Stimulated activated CD8-positive, alpha-beta memory T cell treated with anti-CD3 and anti-CD28 coated beads, Interleukin-7, amount 100 ng/mL, for 1 hour (primary cell): Measurements from ENCODE around the gene SLC9B1.

Experiments used
- DNase-seq, 2 donors: peaks; one replicate each; pipeline ENCODE4 v3.0.0-alpha.2; 2020; ENCODE audit warnings: low read depth in 2 of 2

The SLC9B1 gene

GRCh38 chr4:103019308-103020124, at the start of gene SLC9B1:
Gene SLC9B1 (minus strand): TSS chr4:103019705. CDS start chr4:102991711, 27,994 bp downstream.
- peak; percentile 83 to 89 for DNase-seq

- no peak for DNase-seq
These were observed 48.5 kb upstream of the SLC9B1 start for GRCh38 chr4:103067841-103068547.

- DNase-seq = no peak
These were observed 41.1 kb upstream of the SLC9B1 start for GRCh38 chr4:103060453-103061148.

GRCh38 chr4:103054030-103054429, 34.5 kb upstream of the SLC9B1 start:
- no peak for DNase-seq

- no peak for DNase-seq
These were observed 33.3 kb upstream of the SLC9B1 start for GRCh38 chr4:103052779-103053178.

- no peak for DNase-seq
These were observed 32.6 kb upstream of the SLC9B1 start for GRCh38 chr4:103052145-103052544.

GRCh38 chr4:103050736-103051436, 31.4 kb upstream of the SLC9B1 start:
- DNase-seq = no peak

- peak in 1 of 2 donors; percentile 4 for DNase-seq
These were observed 27.1 kb upstream of the SLC9B1 start for GRCh38 chr4:103046416-103047290.

GRCh38 chr4:103044183-103044582, 24.7 kb upstream of the SLC9B1 start:
- DNase-seq = no peak

- no peak for DNase-seq
These were observed 16.7 kb upstream of the SLC9B1 start for GRCh38 chr4:103036169-103036568.

- no peak for DNase-seq
These were observed 13.1 kb upstream of the SLC9B1 start for GRCh38 chr4:103032574-103032973.

- DNase-seq = no peak
These were observed 11.3 kb upstream of the SLC9B1 start for GRCh38 chr4:103030791-103031190.

- DNase-seq = no peak
These were observed 9.8 kb upstream of the SLC9B1 start for GRCh38 chr4:103029300-103029699.

- DNase-seq = no peak
These were observed 7.4 kb upstream of the SLC9B1 start for GRCh38 chr4:103026868-103027267.

- DNase-seq = no peak
These were observed 5.5 kb upstream of the SLC9B1 start for GRCh38 chr4:103024996-103025395.

- DNase-seq = no peak
These were observed 1.6 kb upstream of the SLC9B1 start for GRCh38 chr4:103021120-103021519.

GRCh38 chr4:103018391-103019307, 856 bp downstream of the SLC9B1 start:
- DNase-seq = no peak

- DNase-seq = no peak
These were observed 7.0 kb downstream of the SLC9B1 start for GRCh38 chr4:103012551-103012950.

GRCh38 chr4:103012060-103012459, 7.4 kb downstream of the SLC9B1 start:
- no peak for DNase-seq
